Brain microvascular endothelial cell (primary cell): ENCODE results near the gene INPP4B.
"Not testable (repeated sequence)": the region's sequence is repeated elsewhere in the genome, so short reads cannot be mapped to it uniquely, and the experiment has no call there.

Experiments used
- DNase-seq: peaks from one replicate; pipeline ENCODE4 v3.0.0-alpha.2; 2020
- H3K27ac ChIP-seq: fragments of 250-450 bp; sonication (Bioruptor Pico); 2 replicates; pipeline ENCODE4 v1.5.1; 2020; ENCODE audit warnings: mild to moderate bottlenecking, moderate library complexity
- H3K27me3 ChIP-seq: fragments of 250-450 bp; sonication (Bioruptor Pico); replicated peaks from 2 replicates; pipeline ENCODE4 v1.5.1; 2020; ENCODE audit warnings: mild to moderate bottlenecking
- H3K36me3 ChIP-seq: fragments of 250-450 bp; sonication (Bioruptor Pico); replicated peaks from 2 replicates; pipeline ENCODE4 v1.5.1; 2020; ENCODE audit warnings: mild to moderate bottlenecking
- H3K4me3 ChIP-seq: 2 replicates; pipeline ENCODE4 v1.5.1; 2011; ENCODE audit warnings: low read depth, mild to moderate bottlenecking, control low read depth, low read length, moderate library complexity
- CTCF ChIP-seq: IDR thresholded peaks from 2 replicates; pipeline ENCODE4 v1.5.1; 2011; ENCODE audit warnings: low read depth, mild to moderate bottlenecking, moderate library complexity, low read length, control low read depth, inconsistent platforms; ENCODE audit errors: missing control alignments
- in situ Hi-C: cut with HindIII; loops from 2 replicates; pipeline ENCODE4 v1.10.0; 2017; ENCODE audit warnings: low sequenced_read_pairs, low pct_ligation_motif_present

Gene INPP4B

GRCh38 chr4:142812091-142812490 lies 34.0 kb downstream of the INPP4B start:
- no peak overlapping the region for H3K4me3 ChIP-seq
- in situ Hi-C loops = no loop called here
- TF ChIP-seq CTCF = no peak

GRCh38 chr4:142811034-142811433 lies 35.1 kb downstream of the INPP4B start:
- no peak for DNase-seq
- no peaks in the 10 kb centered on the region for H3K36me3 ChIP-seq
- TF ChIP-seq CTCF = no peak
- no peak overlapping the region for H3K4me3 ChIP-seq
- in situ Hi-C loops = no loop called here
- no peak overlapping the region for H3K27ac ChIP-seq
- H3K27me3 ChIP-seq = no peaks in the 10 kb centered on the region

More at GRCh38 chr4:142812091-142812490, 34.0 kb downstream of the INPP4B start:
- DNase-seq = no peak
- no peak overlapping the region for H3K27ac ChIP-seq
- no peaks in the 10 kb centered on the region for H3K36me3 ChIP-seq
- H3K27me3 ChIP-seq = no peaks in the 10 kb centered on the region

GRCh38 chr4:142809559-142809958 lies 36.5 kb downstream of the INPP4B start:
- no peak for DNase-seq
- in situ Hi-C loops = no loop called here
- H3K36me3 ChIP-seq = no peaks in the 10 kb centered on the region

GRCh38 chr4:142803879-142804278 lies 42.2 kb downstream of the INPP4B start:
- in situ Hi-C loops, H3K27ac ChIP-seq: not testable (repeated sequence)

More at GRCh38 chr4:142809559-142809958, 36.5 kb downstream of the INPP4B start:
- Histone ChIP-seq H3K4me3 (no peak overlapping the region), H3K27me3 (no peaks in the 10 kb centered on the region), H3K27ac (no peak overlapping the region)
- TF ChIP-seq CTCF = no peak

GRCh38 chr4:142801966-142802365 lies 44.1 kb downstream of the INPP4B start:
- no peaks in the 10 kb centered on the region for H3K36me3 ChIP-seq
- H3K27me3 ChIP-seq = no peaks in the 10 kb centered on the region
- TF ChIP-seq CTCF = no peak
- in situ Hi-C loops = no loop called here
- H3K27ac ChIP-seq = no peak overlapping the region
- H3K4me3 ChIP-seq = no peak overlapping the region
- DNase-seq = no peak

More at GRCh38 chr4:142803879-142804278, 42.2 kb downstream of the INPP4B start:
- not testable (repeated sequence) for DNase-seq, H3K4me3 ChIP-seq, H3K27me3 ChIP-seq, H3K36me3 ChIP-seq

GRCh38 chr4:142781114-142781513 lies 65.0 kb downstream of the INPP4B start:
- Histone ChIP-seq H3K27me3 (no peaks in the 10 kb centered on the region), H3K36me3 (no peaks in the 10 kb centered on the region), H3K4me3 (no peak overlapping the region), H3K27ac (no peak overlapping the region)
- DNase-seq = no peak
- no peak for TF ChIP-seq CTCF
- in situ Hi-C loops = no loop called here
